Measurements from ENCODE around the gene GMPR. TPM values are rescaled to one million over a fixed set of nuclear protein-coding genes. Genes with fewer than 3 reads are reported as not detected.
"Not testable (repeated sequence)": the region's sequence is repeated elsewhere in the genome, so short reads cannot be mapped to it uniquely, and the experiment has no call there.

Gene GMPR
- total RNA-seq, 2 experiments from 2014 or later = 3.4 to 4.0 TPM

DNA sequence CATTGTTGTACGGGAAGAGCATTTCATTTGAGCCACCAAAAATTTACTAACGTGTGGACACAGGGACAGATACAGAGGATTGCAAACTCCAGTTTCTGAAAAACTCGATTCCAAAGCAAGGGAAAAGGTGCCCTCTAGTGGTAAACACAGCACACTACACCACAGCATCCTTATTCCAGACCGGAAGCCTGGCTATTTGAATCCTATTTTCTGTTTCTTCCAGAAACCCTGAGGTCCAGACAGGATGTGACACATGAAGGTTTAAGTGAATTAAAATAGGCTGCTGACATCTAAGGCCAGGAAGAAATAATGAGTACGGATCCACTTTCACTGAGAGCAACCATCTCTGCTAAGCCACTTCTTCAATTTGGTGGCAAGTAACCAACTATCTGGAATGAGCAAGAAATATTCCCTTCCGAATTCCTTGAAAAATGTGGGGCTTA is 31.8 kb upstream of the GMPR start:
- ChIA-PET CTCF (interaction anchor here (1.0 to 3.0 kb wide), 7 partner anchors 9 to 514 kb away, joined by 3 to 41 read pairs (median 7); no protein-coding TSS in a partner anchor), POLR2A (interaction anchor here (1.5 to 2.2 kb wide), 2 partner anchors 24 to 77 kb away, joined by 6 read pairs; partner anchors contain the start of gene MYLIP)
- peak; percentile 42 for DNase-seq
- no peaks in the 10 kb centered on the region for H3K36me3 Mint-ChIP-seq (ENCODE audit: low read depth)
- no peak overlapping the region for H3K27ac Mint-ChIP-seq
- peaks cover 2% of the 10 kb centered on the region for H3K4me1 Mint-ChIP-seq
- H3K27me3 Mint-ChIP-seq = peaks cover 26% of the 10 kb centered on the region
- no peaks in the 10 kb centered on the region for H3K9me3 Mint-ChIP-seq
- no peak overlapping the region for H3K4me3 Mint-ChIP-seq

- peaks cover 2% of the 10 kb centered on the region for H3K4me1 Mint-ChIP-seq
- H3K4me3 Mint-ChIP-seq = no peak overlapping the region
- no peak overlapping the region for H3K27ac Mint-ChIP-seq
- DNase-seq = no peak
- ChIA-PET CTCF (interaction anchor here (0.7 to 2.7 kb wide), 6 partner anchors 8 to 517 kb away, joined by 3 to 14 read pairs (median 4); no protein-coding TSS in a partner anchor), POLR2A (interaction anchor here (0.6 kb wide), 1 partner anchor 8 kb away, joined by 3 read pairs; no protein-coding TSS in a partner anchor)
- H3K9me3 Mint-ChIP-seq = no peaks in the 10 kb centered on the region
- H3K36me3 Mint-ChIP-seq (ENCODE audit: low read depth) = no peaks in the 10 kb centered on the region
- H3K27me3 Mint-ChIP-seq = peaks cover 33% of the 10 kb centered on the region
These were observed 29.4 kb upstream of the GMPR start for GRCh38 chr6:16208989-16209388.

- H3K27ac Mint-ChIP-seq = no peak overlapping the region
- POLR2A ChIA-PET = interaction anchor here (0.6 kb wide), 1 partner anchor 8 kb away, joined by 3 read pairs; no protein-coding TSS in a partner anchor
These were observed 28.8 kb upstream of the GMPR start for GRCh38 chr6:16209539-16209938.

GRCh38 chr6:16212276-16212675 is 26.1 kb upstream of the GMPR start:
- Mint-ChIP-seq H3K36me3 (ENCODE audit: low read depth) (no peaks in the 10 kb centered on the region), H3K4me1 (peaks cover 13% of the 10 kb centered on the region), H3K4me3 (no peak overlapping the region), H3K9me3 (no peaks in the 10 kb centered on the region), H3K27me3 (peaks cover 36% of the 10 kb centered on the region), H3K27ac (no peak overlapping the region)
- POLR2A ChIA-PET = no interaction called here
- CTCF ChIA-PET = no interaction called here
- no peak for DNase-seq

More at GRCh38 chr6:16209539-16209938, 28.8 kb upstream of the GMPR start:
- Mint-ChIP-seq H3K36me3 (ENCODE audit: low read depth) (no peaks in the 10 kb centered on the region), H3K4me1 (peaks cover 2% of the 10 kb centered on the region), H3K27me3 (peaks cover 33% of the 10 kb centered on the region), H3K9me3 (no peaks in the 10 kb centered on the region), H3K4me3 (no peak overlapping the region)
- CTCF ChIA-PET = interaction anchor here (1.2 to 2.6 kb wide), 3 partner anchors 8 to 518 kb away, joined by 3 to 14 read pairs (median 3); no protein-coding TSS in a partner anchor
- DNase-seq = no peak

DNA sequence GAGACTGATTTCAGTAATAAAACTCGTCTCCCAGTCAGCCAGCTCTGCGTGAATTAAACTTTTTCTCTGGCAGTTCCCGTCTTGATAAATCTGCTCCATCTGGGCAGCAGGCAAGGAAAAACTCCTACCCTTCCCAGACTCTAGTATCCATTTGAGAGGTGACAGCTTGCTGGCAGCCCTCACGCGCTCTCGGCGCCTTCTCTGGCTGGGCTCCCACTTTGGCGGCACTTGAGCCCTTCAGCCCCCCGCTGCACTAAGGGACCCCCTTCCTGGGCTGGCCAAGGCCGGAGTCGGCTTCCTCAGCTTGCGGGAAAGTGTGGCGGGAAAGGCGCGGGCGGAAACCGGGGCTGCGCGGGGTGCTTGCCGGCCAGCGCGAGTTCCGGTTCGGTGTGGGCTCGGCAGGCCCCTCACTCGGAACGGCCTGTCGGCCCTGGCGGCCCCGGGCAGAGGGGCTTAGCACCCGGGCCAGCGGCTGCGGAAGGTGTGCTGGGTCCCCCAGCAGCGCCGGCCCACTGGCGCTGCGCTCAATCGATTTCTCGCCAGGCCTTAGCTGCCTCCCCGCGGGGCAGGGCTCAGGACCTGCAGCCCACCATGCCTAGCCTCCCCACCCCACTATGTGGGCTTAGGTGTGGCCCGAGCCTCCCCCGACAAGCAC is 21.8 kb upstream of the GMPR start:
- H3K9me3 Mint-ChIP-seq = no peaks in the 10 kb centered on the region
- CTCF ChIA-PET = interaction anchor here (1.2 to 1.5 kb wide), 2 partner anchors 8 to 34 kb away, joined by 3 to 4 read pairs; no protein-coding TSS in a partner anchor
- H3K36me3 Mint-ChIP-seq (ENCODE audit: low read depth) = no peaks in the 10 kb centered on the region
- H3K4me1 Mint-ChIP-seq = peaks cover 13% of the 10 kb centered on the region
- POLR2A ChIA-PET = interaction anchor here (1.0 kb wide), 1 partner anchor 11 kb away, joined by 3 read pairs; no protein-coding TSS in a partner anchor
- no peak overlapping the region for H3K4me3 Mint-ChIP-seq
- no peak for DNase-seq
- peaks cover 32% of the 10 kb centered on the region for H3K27me3 Mint-ChIP-seq
- no peak overlapping the region for H3K27ac Mint-ChIP-seq

GRCh38 chr6:16217156-16217721 is 21.1 kb upstream of the GMPR start:
- no peak overlapping the region for H3K27ac Mint-ChIP-seq
- peaks cover 28% of the 10 kb centered on the region for H3K27me3 Mint-ChIP-seq
- no peaks in the 10 kb centered on the region for H3K36me3 Mint-ChIP-seq (ENCODE audit: low read depth)
- H3K4me3 Mint-ChIP-seq = no peak overlapping the region
- no peaks in the 10 kb centered on the region for H3K9me3 Mint-ChIP-seq
- DNase-seq = no peak
- H3K4me1 Mint-ChIP-seq = peaks cover 13% of the 10 kb centered on the region
- POLR2A ChIA-PET = interaction anchor here (1.0 kb wide), 1 partner anchor 12 kb away, joined by 3 read pairs; no protein-coding TSS in a partner anchor
- CTCF ChIA-PET = interaction anchor here (1.2 to 1.5 kb wide), 2 partner anchors 8 to 34 kb away, joined by 3 to 4 read pairs; no protein-coding TSS in a partner anchor

DNA sequence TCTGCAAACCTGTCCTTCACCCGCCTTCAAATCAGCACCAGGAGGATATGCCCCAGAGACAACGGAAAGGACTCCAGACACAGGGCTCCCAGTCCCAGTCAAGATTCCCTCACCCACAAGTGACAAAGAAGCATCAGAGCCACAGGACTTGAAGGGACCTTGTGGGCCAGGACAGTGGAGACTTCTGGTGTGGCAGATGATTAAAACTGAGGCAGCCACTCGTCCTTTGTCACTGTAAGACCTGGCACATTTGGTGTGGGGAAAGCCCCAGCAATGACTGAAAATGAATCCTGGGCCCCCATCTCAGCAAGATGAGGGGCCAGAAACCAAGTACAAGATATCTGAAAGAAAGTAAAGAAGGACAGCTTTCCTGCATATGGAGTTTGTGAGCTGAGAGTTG is 15.6 kb upstream of the GMPR start:
- CTCF ChIA-PET = no interaction called here
- Mint-ChIP-seq H3K9me3 (peaks cover 2% of the 10 kb centered on the region), H3K36me3 (ENCODE audit: low read depth) (no peaks in the 10 kb centered on the region), H3K4me3 (no peak overlapping the region), H3K27ac (no peak overlapping the region), H3K4me1 (no peaks in the 10 kb centered on the region), H3K27me3 (peaks cover 13% of the 10 kb centered on the region)
- no peak for DNase-seq
- POLR2A ChIA-PET = no interaction called here

- DNase-seq = no peak
- Mint-ChIP-seq H3K9me3 (peaks cover 2% of the 10 kb centered on the region), H3K27ac (no peak overlapping the region), H3K4me1 (no peaks in the 10 kb centered on the region), H3K4me3 (no peak overlapping the region), H3K36me3 (ENCODE audit: low read depth) (no peaks in the 10 kb centered on the region), H3K27me3 (peaks cover 13% of the 10 kb centered on the region)
- CTCF ChIA-PET = no interaction called here
- POLR2A ChIA-PET = no interaction called here
These were observed 15.0 kb upstream of the GMPR start for GRCh38 chr6:16223362-16223761.

DNA sequence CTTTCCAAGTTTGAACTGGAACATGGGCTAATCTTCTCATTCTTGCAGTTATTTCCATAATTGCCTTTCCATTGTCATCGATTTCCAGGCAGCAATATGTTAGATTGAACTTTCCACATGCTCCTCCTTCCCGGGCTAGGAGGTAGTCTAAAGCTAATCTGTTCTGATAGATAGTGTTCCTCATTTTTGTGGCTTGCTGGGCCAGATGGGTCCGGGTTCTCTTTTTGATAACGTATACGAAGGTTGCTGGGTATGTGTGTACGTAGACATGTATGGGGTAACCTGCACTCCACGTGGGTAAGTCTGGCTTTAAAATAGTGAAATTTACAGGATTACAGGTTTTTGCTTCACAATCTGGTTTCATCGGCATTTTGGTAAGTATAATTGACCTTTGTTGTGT is 14.0 kb upstream of the GMPR start:
- ChIA-PET POLR2A (no interaction called here), CTCF (no interaction called here)
- no peak overlapping the region for H3K4me3 Mint-ChIP-seq
- H3K9me3 Mint-ChIP-seq = peaks cover 2% of the 10 kb centered on the region
- H3K27ac Mint-ChIP-seq = no peak overlapping the region
- no peaks in the 10 kb centered on the region for H3K36me3 Mint-ChIP-seq (ENCODE audit: low read depth)
- no peaks in the 10 kb centered on the region for H3K4me1 Mint-ChIP-seq
- H3K27me3 Mint-ChIP-seq = peaks cover 7% of the 10 kb centered on the region
- DNase-seq = no peak

DNA sequence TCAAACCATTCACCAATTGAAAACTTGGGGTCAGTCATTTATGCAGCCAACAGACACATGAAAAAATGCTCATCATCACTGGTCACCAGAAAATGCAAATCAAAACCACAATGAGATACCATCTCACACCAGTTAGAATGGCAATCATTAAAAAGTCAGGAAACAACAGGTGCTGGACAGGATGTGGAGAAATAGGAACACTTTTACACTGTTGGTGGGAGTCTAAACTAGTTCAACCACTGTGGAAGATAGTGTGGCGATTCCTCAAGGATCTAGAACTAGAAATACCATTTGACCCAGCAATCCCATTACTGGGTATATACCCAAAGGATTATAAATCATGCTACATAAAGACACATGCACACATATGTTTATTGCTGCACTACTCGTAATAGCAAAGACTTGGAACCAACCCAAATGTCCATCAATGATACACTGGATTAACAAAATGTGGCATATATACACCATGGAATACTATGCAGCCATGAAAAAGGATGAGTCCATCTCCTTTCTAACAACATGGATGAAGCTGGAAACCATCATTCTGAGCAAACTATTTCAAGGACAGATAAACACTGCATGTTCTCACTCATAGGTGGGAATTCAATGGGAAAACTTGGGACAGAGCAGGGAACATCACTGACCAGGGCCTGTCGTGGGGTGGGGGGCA is 13.2 kb upstream of the GMPR start:
- H3K27ac Mint-ChIP-seq; CTCF ChIA-PET; POLR2A ChIA-PET; DNase-seq; H3K4me1 Mint-ChIP-seq; H3K27me3 Mint-ChIP-seq; H3K9me3 Mint-ChIP-seq; H3K4me3 Mint-ChIP-seq; H3K36me3 Mint-ChIP-seq (ENCODE audit: low read depth): not testable (repeated sequence)

DNA sequence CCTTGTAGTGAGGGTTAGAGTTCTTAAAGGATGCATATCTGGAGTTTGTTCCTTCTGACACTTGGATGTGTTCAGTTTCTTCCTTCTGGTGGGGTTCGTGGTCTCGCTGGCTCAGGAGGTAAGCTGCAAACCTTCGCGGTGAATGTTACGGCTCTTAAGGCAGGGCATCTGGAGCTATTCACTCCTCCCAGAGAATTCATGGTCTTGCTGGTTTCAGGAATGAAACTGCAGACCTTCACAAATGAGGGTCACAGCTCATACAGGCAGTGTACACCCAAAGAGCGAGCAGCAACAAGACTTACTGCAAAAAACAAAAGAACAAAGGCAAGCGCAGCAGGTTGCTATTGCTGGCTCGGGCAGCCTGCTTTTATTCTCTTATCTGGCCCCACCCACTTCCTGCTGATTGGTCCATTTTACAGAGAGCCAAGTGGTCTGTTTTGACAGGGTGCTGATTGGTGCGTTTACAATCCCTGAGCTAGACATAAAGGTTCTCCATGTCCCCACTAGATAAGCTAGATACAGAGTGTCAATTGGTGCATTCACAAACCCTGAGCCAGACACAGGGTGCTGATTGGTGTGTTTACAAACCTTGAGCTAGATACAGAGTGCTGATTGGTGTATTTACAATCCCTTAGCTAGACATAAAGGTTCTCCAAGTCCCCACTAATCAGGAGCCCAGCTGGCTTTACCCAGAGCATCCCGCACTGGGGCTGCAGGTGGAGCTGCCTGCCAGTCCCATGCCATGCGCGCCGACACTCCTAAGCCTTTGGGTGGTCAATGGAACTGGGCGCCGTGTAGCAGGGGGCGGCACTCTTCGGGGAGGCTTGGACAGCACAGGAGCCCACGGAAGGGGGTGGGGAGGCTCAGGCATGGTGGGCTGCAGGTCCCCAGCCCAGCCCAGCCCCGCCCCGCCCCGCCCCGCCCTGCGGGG is 12.0 kb upstream of the GMPR start:
- H3K4me1 Mint-ChIP-seq; H3K36me3 Mint-ChIP-seq (ENCODE audit: low read depth); H3K27me3 Mint-ChIP-seq; H3K9me3 Mint-ChIP-seq; DNase-seq; H3K4me3 Mint-ChIP-seq; CTCF ChIA-PET; POLR2A ChIA-PET; H3K27ac Mint-ChIP-seq: not testable (repeated sequence)

- no peak overlapping the region for H3K27ac Mint-ChIP-seq
- H3K36me3 Mint-ChIP-seq (ENCODE audit: low read depth) = no peaks in the 10 kb centered on the region
- CTCF ChIA-PET = no interaction called here
- DNase-seq = no peak
- peaks cover 8% of the 10 kb centered on the region for H3K27me3 Mint-ChIP-seq
- no peak overlapping the region for H3K4me3 Mint-ChIP-seq
- POLR2A ChIA-PET = no interaction called here
- H3K4me1 Mint-ChIP-seq = no peaks in the 10 kb centered on the region
- H3K9me3 Mint-ChIP-seq = peaks cover 2% of the 10 kb centered on the region
These were observed 11.3 kb upstream of the GMPR start for GRCh38 chr6:16227048-16227562.
